A673 (cell line): ENCODE measurements around the gene MYRIP. TPM values are rescaled to one million over a fixed set of nuclear protein-coding genes. Genes with fewer than 3 reads are reported as not detected.

Source experiments
- BruUV-seq: library from RNA; stranded (reverse); fragments of 400-500 nt; replicated peaks from 2 replicates; lab custom pipeline; 2021; lab: Mats Ljungman, UMichigan
- CTCF ChIA-PET: fragments of 300-600 bp; sonication (Branson Sonifier 250); formaldehyde crosslinking; loops from one replicate; lab custom pipeline; 2022; ENCODE audit warnings: antibody characterized with exemption; lab: Charles Lee
- POLR2A ChIA-PET: fragments of 300-600 bp; sonication (Branson Sonifier 250); formaldehyde crosslinking; loops from one replicate; lab custom pipeline; 2022; ENCODE audit warnings: antibody characterized with exemption; ENCODE audit not compliant: low non-redundant PET; lab: Charles Lee
- DNase-seq: peaks from one replicate; pipeline ENCODE4 v3.0.0-alpha.2; 2015; ENCODE audit warnings: low spot score
- H3K27ac ChIP-seq: fragments of 200-600 bp; sonication (generic); 2 replicates; pipeline ENCODE4 v1.5.1; 2016; ENCODE audit warnings: mixed run types, low read depth, mild to moderate bottlenecking, mixed read lengths, antibody characterized with exemption, low read length; ENCODE audit not compliant: poor library complexity, severe bottlenecking
- H3K27me3 ChIP-seq: fragments of 200-600 bp; sonication (generic); replicated peaks from 2 replicates; pipeline ENCODE4 v1.6.1; 2017; ENCODE audit warnings: mixed run types, low read depth, mild to moderate bottlenecking, mixed read lengths, antibody characterized with exemption, low read length; ENCODE audit not compliant: insufficient read depth, poor library complexity
- H3K36me3 ChIP-seq: fragments of 200-600 bp; sonication (generic); 2 replicates; pipeline ENCODE4 v1.6.1; 2016; ENCODE audit warnings: mixed run types, mild to moderate bottlenecking, mixed read lengths, antibody characterized with exemption, low read length; ENCODE audit not compliant: insufficient read depth, poor library complexity, severe bottlenecking
- H3K4me1 ChIP-seq: fragments of 200-600 bp; sonication (generic); 2 replicates; pipeline ENCODE4 v1.6.1; 2017; ENCODE audit warnings: mixed run types, mild to moderate bottlenecking, mixed read lengths, antibody characterized with exemption, low read length; ENCODE audit not compliant: insufficient read depth, poor library complexity, severe bottlenecking
- H3K4me3 ChIP-seq: fragments of 200-600 bp; sonication (generic); 2 replicates; pipeline ENCODE4 v1.5.1; 2016; ENCODE audit warnings: low read depth, mixed run types, mild to moderate bottlenecking, mixed read lengths, low read length; ENCODE audit not compliant: poor library complexity, severe bottlenecking
- H3K9me3 ChIP-seq: fragments of 200-600 bp; sonication (generic); 2 replicates; pipeline ENCODE4 v1.6.1; 2016; ENCODE audit warnings: mixed run types, low read depth, mild to moderate bottlenecking, mixed read lengths, antibody characterized with exemption, low read length; ENCODE audit not compliant: poor library complexity, severe bottlenecking
- EZH2 ChIP-seq: fragments of 200-600 bp; sonication (generic); IDR thresholded peaks from 2 replicates; pipeline ENCODE4 v1.6.1; 2017; ENCODE audit warnings: borderline replicate concordance, low read depth, mild to moderate bottlenecking, mixed read lengths, antibody characterized with exemption, low read length; ENCODE audit not compliant: poor library complexity, severe bottlenecking
- intact Hi-C: fragments of 100-400 bp; cut with micrococcal nuclease; formaldehyde crosslinking; loops from one replicate; pipeline ENCODE4 v1.10.0; 2022; ENCODE audit not compliant: unreplicated experiment
- total RNA-seq: library from RNA; stranded (reverse); gene quantifications from 2 replicates; pipeline ENCODE4 v1.2.3, GENCODE V29; 2021
- TF ChIP-seq, protein P1 (sequence below): fragments of 300-800, 200-600 bp; sonication (generic); conservative IDR thresholded peaks from 2 replicates; pipeline ENCODE4 v1.5.1; 2017; ENCODE audit warnings: low read depth, mild to moderate bottlenecking, antibody characterized with exemption, low read length, moderate library complexity, mixed read lengths

MYRIP gene
- total RNA-seq, 1 experiment from 2014 or later = not detected

DNA sequence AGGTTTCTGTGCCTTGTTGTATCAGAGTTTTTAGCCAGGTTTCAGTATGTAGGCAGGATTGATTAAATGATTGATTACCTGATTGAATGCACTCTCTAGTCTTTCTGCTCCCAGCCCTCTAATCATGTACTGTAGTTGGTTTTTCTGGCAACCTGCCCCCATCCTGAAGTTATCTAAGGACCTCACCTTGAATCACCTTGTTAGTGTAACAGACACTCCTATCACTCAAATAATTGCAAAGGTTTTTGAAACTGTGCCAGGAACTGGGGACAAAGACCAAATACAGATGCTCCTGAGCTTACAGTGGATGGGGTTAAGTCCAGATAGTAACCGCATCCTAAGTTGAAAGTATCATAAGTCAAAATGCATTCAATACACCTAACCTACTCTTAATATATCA is 358.5 kb downstream of the MYRIP start:
- H3K4me1 ChIP-seq = no peaks in the 10 kb centered on the region
- no TSS peak for BruUV-seq
- H3K27ac ChIP-seq = no peak overlapping the region
- ChIA-PET CTCF (no interaction called here), POLR2A (no interaction called here)
- no peak for DNase-seq
- TF ChIP-seq EZH2 = no peak
- TF ChIP-seq, protein P1, sequence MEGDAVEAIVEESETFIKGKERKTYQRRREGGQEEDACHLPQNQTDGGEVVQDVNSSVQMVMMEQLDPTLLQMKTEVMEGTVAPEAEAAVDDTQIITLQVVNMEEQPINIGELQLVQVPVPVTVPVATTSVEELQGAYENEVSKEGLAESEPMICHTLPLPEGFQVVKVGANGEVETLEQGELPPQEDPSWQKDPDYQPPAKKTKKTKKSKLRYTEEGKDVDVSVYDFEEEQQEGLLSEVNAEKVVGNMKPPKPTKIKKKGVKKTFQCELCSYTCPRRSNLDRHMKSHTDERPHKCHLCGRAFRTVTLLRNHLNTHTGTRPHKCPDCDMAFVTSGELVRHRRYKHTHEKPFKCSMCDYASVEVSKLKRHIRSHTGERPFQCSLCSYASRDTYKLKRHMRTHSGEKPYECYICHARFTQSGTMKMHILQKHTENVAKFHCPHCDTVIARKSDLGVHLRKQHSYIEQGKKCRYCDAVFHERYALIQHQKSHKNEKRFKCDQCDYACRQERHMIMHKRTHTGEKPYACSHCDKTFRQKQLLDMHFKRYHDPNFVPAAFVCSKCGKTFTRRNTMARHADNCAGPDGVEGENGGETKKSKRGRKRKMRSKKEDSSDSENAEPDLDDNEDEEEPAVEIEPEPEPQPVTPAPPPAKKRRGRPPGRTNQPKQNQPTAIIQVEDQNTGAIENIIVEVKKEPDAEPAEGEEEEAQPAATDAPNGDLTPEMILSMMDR = no peak
- no peaks in the 10 kb centered on the region for H3K9me3 ChIP-seq
- intact Hi-C loops = no loop called here
- no peaks in the 10 kb centered on the region for H3K36me3 ChIP-seq
- H3K4me3 ChIP-seq = no peak overlapping the region
- no peaks in the 10 kb centered on the region for H3K27me3 ChIP-seq

DNA sequence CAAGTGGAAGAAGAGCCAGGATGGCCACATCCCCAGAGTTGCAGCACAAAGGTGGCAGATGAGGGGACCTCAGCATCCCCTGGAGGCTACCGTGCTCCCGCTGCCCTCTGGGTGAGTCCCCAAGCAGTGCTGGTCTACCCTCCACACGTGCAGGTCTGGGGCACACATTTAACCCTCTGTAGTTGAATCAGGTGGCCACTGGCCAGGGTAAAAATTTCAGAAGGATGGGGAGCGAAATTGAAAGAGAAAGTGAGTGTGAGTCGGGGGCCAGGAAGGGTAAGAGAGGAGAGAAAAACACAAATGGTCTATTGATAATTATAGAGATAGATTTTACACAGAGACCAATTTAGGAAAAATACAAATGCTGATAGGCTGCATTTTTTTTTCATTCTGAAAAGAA is 360.6 kb downstream of the MYRIP start:
- CTCF ChIA-PET = no interaction called here
- intact Hi-C loops = no loop called here
- BruUV-seq = no TSS peak
- no peak for DNase-seq
- no peaks in the 10 kb centered on the region for H3K27me3 ChIP-seq
- H3K36me3 ChIP-seq = no peaks in the 10 kb centered on the region
- POLR2A ChIA-PET = no interaction called here
- H3K4me3 ChIP-seq = no peak overlapping the region
- H3K27ac ChIP-seq = no peak overlapping the region
- no peaks in the 10 kb centered on the region for H3K4me1 ChIP-seq
- TF ChIP-seq EZH2 = no peak
- TF ChIP-seq, protein P1 = no peak
- H3K9me3 ChIP-seq = no peaks in the 10 kb centered on the region

DNA sequence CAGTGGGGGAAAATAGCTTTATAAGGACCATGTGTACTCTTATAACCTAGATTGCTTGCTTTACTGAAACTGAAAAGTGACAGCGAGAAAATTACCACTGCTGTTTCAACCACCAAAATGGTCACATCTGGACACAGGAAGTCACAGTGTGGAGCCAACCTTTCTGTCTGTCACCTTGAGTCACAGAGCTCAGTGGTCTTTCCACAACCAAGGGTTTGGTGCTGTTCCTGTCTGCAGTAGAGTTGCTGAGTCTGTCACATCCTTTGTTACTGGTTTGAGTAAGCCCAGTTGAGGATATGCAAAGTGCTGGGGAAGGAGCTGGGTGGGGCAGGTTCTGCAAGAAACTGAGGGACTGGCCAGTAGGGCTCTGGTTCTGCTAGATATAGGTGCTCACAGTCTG is 361.0 kb downstream of the MYRIP start:
- TF ChIP-seq, protein P1 = no peak
- TF ChIP-seq EZH2 = no peak
- no peak for DNase-seq
- POLR2A ChIA-PET = no interaction called here
- intact Hi-C loops = no loop called here
- BruUV-seq = no TSS peak
- no peak overlapping the region for H3K4me3 ChIP-seq
- no peaks in the 10 kb centered on the region for H3K27me3 ChIP-seq
- H3K9me3 ChIP-seq = no peaks in the 10 kb centered on the region
- no peaks in the 10 kb centered on the region for H3K4me1 ChIP-seq
- CTCF ChIA-PET = no interaction called here
- H3K36me3 ChIP-seq = no peaks in the 10 kb centered on the region
- no peak overlapping the region for H3K27ac ChIP-seq
